Stimulated activated CD8-positive, alpha-beta memory T cell treated with anti-CD3 and anti-CD28 coated beads, Interleukin-7, amount 100 ng/mL, for 1 hour (primary cell): ENCODE data around the gene LYPD6.
"Not testable (repeated sequence)": the region's sequence is repeated elsewhere in the genome, so short reads cannot be mapped to it uniquely, and the experiment has no call there.

Source experiments
- DNase-seq, 2 donors: peaks; one replicate each; pipeline ENCODE4 v3.0.0-alpha.2; 2020; ENCODE audit warnings: low read depth in 2 of 2

Gene LYPD6

DNA sequence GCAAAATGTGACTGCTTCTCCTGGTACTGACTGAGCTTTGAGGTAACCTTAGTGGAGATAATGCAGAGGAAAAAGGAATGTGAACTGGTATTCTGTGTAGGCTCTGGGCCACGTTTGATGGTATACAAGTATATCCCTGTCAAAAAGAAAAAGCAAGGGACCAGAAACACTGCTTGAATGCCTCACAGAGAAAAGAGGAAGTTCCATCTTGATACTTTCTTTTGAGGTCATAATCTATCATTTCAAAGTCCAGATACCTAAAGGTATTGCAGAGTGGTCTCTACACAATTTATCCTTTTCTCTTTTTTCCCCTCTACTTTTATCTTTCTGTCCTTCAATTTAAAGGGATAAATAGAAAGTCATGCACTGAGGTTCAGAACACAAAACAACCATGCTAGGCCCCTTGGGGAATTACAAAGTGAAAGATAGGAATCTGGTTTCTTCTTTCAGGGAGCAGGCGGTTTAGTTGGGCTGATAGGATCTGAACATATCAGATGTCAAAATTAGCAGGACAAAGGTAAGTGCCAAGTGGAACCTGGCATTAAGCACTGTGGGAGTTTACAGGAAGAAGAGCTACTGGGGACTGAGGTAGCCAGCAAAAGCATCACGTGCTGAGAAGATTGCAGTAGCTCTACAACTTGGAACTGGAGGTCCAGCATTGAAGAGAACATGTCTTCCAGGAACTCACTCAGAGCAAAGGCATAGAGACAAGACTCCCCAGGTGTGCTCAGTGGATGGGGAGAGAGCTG is 121.2 kb downstream of the LYPD6 start:
- DNase-seq = no peak

DNA sequence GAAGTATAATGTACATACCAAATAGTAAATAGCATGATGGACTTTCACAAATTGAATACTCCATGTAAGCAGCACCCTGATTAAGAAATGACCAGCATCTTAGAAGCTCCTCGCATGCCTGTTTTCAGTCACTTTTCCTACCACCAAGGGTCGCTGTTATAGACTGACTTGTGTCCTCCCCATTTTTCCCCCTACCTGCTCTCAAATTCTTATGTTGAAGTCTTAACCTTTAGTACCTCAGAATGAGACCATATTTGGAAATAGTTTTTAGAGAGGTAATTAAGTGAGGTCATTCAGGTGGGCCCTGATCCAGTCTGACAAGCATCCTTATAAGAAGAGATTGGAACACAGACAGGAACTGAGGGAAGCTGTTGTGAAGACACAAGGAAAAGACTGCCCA is 125.9 kb downstream of the LYPD6 start:
- DNase-seq = no peak

DNA sequence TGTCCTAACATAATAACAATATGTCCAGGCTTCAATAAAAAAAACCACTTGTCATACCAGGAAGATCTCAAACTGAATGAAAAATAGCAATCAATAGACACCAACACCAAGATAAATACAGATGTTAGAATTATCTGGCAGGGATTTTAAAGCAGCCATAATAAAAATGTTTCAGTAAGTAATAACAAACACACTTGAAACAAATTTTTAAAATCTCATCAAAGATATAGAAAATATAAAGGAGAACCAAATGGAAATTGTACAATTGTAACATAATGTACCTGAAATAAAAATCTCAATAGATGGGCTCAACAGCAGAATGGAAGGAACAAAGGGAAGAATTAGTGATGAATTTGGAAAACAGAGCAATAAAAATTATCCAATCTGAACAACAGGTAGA is 128.1 kb downstream of the LYPD6 start:
- DNase-seq = no peak

DNA sequence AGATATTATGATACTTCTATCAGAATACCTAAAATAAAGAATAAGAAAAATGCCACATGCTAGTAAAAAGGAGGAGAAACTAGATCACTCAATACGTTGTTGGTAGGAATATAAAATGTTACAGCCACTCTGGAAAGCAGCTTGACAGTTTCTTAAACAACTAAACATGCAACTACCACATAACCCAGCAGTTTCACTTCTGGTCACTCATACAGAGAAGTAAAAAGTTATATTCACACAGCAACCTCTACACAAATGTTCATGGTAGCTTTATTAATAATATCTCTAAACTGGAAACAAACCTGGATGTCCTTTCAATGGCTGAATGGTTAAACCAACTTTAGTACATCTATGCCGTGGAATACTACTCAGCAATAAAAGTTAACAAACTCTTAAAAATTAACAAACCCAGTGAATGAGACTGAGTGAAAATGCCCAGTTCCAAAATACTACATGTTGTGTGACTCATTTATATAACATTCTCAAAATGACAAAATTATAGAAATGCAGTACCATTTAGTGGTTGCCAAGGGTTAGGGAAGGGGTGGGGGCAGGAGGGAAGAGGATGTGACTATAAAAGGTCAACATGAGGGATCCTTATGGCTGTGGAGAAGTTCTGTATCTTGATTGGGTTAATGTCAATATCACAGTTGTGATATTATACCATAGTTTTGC is 133.1 kb downstream of the LYPD6 start:
- no peak for DNase-seq

DNA sequence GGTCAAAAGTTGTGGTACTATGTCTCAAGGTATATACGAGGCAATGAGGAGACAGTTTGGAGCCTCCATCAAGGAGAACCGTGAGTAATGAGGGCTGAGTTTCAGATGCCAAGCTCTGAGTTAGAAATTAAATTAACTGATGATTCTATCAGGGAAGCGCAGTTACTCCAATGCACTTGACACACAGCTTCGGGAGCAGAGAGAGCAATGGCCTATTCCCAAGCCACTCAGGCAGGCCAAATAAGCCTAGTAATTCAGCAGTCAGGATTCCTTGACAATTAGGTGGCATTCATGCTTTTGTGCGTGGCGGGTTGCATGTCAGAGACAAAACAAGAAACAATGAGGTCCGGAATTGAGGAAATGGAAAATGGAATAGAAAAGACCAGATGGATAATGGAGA is 134.0 kb downstream of the LYPD6 start:
- no peak for DNase-seq

DNA sequence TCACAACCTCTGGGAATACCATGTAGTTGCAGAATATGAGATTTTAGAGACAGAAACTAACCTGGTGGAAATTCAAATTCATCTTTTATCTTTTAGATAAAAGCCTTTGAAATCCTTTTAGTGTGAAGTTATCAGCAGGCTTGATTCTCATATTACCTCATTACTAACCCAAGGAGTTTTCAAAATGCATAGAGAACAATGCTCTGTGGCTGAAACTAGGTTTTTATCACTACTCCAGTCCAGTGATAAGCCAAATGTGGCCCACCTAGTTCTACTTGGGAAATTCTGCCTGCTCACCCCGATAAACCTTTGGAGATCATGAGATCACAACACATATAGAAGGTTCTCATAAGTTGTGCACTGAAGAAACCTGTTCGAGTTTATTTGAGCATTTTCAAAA is 135.5 kb downstream of the LYPD6 start:
- no peak for DNase-seq

DNA sequence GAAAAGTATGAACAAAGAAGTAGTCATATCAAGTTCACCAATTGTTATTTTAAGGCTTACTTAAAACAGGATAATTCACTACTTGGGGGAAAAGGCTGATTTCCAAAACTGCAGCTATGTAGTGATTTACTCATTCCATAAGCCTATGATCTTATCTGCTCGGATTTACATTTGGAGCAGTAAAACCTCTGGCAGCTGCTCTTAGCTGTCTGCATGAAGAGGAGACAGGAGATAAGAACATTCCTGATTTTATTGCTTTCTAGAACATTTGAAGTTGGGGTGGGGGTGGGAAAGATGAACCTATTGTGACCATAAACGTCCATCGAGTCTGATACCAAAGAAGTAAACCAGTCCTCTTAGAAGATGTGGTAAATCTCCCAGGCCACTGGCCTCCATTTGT is 136.2 kb downstream of the LYPD6 start:
- no peak for DNase-seq

DNA sequence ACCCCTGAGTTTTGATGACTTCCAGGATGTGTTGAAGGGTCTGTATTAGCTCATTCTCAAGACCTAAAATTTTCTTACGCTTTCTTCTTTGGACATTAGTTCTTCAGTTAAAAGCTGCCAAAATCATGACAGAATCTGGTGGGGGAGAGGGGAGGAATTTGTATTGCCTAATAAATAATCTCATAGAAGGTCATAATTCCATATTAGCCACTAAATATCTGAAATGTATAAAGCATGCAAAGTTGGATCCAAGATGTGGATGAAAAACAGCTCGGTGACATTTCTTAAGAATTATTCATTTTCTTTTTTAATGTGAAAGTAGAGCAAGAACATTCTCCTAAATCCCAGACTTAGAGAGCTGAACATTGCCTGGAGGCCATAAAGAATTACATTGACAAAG is 137.0 kb downstream of the LYPD6 start:
- no peak for DNase-seq

DNA sequence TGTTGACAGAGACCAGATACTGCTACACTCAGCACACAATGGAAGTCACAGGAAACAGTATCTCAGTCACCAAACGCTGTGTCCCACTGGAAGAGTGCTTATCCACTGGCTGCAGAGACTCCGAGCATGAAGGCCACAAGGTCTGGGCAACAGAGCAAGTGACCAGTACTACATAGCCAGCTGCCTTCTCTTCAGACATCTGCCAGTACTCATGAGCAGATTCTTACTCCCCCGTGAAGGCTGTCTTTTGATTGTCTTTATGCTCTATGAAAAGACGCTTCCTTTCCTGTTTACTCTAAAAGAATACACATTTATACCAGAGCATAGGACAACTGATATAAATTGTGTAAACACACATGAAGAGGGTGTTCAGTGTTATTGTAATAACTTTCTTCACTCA is 138.2 kb downstream of the LYPD6 start:
- DNase-seq = no peak

DNA sequence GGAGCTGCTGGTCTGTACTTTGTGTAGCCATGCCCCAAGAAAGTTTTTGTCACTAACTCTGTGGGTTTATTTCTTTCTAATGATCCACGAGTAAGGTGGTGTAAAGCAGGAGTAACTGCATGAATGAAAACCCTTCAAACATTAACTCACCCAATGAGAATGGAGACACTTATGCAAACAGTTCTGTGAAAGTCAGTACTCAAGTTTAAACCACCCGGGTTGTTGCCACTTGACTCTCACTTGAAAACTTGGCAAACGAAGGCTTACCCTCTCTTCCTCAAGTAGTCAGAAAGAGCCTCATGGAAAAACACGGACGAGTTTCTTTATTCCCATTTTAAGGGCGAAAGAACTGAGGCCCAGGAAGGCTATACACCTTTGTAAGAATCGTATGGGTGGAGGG is 139.7 kb downstream of the LYPD6 start:
- no peak for DNase-seq

DNA sequence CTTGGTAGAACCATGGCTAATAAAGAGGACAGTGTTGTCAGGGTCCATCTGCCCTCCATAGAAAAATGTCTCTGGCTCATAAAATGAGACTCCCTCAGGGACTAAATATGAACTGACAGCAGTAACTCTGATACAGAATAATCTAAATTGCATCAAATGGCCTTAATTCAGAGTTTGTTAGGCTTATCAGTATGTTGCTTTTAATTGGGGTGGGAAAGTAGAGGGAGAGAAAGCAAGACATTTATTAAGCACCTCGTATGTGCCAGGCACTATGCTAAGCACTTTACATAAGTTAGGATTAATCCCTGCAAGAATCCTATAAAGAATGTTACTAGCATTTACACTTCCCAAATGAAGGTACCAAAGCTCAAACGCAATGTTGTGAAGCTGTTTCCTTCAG is 142.0 kb downstream of the LYPD6 start:
- DNase-seq = no peak

DNA sequence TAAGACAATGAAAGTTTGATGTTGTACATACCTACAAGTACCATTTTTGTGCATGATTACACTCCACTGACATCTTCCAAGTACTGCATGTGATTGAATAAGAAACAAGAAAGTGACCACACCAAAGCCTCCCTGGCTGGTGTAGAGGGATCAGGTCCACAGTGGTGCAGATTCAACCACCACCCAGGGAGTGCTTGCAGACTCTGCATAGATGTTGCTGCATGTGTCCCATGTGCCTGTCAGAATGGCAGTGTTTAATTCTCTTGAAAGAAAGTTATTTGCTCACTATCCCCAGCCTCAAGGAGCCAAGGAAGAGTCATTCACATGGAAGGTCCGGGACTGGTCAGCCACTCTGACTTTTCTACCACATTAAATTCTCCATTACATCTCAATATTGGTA is 142.7 kb downstream of the LYPD6 start:
- DNase-seq = no peak

DNA sequence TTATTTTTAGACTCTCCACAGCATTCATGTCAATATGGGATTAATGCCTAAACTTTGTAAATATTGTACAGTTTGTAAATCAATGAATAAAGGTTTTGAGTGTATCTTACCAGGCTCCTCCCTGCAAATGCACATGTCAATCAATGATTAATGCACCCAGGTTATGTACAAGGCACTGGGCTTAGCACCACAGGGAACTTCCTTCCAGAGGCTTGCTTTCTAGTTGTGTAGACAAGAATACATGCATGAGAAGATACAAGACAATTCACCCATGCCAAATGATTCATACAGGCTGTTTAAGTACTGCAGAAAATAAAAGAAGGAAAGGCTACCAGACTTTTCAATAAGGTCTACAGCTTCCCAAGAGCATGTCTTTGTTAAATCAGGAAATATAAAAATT is 143.1 kb downstream of the LYPD6 start:
- DNase-seq = no peak

DNA sequence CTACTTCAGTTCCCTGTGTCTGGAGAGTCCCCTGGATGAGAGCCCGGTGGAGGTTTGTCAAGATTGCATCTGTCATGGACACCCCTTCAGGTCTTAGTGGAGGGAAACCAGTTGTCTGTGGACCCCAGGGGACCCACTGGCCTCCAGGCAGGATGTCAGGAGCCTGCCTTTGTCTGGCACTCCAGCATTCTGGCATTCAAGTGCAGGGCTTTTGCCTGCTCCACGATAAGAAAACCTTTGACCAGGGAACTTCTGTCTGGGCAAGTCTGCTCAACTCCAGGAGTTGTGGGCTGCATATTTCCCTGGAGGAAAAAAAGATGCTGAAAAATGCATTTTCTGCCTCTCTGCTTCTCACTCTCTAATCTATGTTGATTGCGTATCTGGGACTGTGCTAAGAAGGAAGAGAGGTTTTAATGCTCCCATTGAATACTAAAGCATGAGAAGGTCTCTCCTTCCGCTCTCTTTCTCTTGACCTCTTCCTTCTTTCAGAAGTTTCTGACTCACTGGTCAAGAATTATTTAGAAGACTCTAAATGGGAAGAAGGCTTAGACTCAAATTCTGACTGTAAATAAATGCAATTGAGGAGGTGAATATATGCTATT is 152.7 kb downstream of the LYPD6 start:
- no peak for DNase-seq

DNA sequence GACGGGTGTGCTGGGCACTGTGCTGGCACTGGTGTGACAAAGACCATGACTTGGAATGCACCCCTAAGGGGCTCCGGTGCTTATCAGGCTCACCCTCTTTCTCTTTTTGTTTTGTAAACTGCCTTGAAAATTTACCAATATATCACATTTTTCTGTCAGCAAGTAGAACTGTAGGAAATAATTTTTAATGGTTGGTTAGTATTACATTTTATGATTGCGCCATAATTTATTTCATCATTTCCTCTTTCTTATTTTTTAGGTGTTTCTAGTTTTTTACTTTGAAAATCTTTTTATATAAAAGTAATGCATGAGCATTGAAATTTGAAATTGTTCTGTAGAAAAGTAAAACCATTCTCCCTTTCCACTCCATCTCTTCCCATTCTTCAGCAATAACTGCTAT is 156.3 kb downstream of the LYPD6 start:
- no peak for DNase-seq

DNA sequence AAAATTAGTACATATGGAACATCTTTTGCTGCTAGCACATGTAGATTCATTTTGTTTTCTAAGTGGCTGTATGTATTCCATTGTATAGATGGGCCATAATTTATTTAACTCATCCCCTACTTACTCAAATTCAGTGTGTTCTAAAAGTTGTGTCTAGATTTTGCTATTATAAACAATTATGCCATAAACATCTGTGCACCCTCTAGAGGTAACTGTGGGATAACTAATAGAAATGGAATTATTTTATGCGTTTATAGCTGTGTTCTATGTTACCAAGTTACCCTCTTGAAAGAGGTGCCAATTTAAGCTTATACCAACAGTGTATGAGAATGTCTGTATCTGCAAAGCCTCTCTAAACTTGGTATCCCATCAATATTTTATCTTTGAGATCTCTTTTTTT is 156.8 kb downstream of the LYPD6 start:
- DNase-seq = no peak

DNA sequence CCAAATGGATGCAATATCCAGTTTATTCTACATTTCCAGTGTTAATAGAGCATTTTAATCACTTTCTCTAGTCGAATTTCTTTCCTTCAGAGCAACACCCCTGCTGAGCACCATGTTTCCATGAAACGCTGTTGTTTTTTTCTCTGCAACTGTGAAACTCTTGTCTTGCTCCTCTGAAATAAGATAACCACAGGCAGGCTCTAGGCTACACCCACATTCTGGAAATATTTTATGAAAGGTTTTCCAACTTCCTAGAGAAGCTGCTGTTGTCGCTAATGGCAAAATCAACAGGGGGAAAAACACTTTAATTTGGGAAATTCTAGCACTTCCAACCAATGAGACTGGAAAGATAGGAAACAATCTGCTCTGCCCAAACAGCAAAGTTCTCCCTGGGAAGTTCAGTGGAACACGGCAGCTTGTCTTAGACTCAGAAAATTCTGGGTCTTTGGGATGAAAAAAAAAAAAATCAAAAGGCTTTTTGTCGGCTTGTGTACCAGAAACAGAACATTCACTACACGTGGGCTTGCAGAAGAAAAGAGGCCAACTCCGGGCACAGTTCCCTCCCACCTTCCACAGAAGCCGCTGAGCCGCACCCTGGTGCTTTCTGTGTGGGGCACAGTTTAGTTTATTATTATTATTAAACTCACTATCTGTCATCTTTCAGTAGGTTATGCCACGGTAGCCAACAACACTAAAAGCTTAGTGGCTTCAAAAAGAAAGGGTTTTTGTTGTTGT is 158.5 kb downstream of the LYPD6 start:
- DNase-seq = no peak

DNA sequence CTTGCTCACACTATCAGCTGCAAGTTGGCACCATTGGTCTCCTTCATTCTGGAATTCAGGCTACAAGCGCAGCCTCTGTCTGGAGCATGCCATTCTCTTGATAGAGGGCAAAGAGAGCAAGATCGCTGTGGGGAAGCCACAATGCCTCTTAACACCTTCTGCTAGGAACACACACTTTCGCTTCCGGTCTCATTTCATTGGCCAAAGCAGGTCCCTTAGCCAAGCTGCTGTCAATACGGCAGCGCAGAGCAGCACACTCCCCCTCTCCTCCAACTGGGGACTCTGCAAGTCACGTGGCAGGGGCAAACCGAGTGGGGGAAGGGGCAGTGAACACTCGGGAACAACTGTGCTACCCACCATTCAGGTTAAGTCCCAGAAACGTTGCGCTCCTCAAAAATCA is 159.1 kb downstream of the LYPD6 start:
- DNase-seq = no peak

DNA sequence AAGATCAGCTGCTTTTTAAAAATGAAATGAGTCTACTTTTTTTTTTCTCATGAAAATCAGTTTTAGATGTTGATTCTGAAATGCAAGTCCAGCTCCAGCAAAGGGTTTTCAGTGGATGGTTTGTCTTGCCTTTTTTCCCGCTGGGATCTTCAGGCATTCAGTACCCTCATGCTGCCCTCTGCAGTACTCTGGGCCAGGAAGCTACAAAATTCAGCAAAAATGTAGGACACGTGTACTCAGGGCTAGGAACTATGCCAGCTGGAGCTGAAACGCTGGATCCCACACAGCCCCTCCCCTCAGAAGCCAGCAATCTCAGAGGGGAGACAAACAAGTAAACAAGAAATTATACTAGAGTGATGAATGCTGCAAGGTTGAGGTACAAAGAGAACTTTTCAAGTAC is 159.9 kb downstream of the LYPD6 start:
- DNase-seq = no peak

DNA sequence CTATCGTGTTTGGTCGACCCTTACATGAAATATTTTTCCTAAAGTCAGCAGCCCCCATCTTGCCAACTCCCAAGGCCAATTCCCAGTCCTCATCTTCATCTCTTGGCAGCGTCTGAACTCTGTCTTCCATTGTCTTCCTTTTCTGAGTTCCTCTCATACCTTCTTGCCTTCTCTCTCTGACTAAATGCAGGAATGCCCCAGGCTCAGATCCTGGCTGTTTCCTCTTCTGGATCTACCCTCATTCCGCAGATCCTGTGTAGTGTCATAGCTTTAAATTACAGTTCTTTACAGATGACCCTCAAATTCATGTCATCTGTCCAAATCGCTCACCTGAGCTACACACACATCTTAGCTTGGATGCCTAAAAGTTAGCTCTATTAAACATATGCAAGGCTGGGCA is 162.5 kb downstream of the LYPD6 start:
- no peak for DNase-seq

DNA sequence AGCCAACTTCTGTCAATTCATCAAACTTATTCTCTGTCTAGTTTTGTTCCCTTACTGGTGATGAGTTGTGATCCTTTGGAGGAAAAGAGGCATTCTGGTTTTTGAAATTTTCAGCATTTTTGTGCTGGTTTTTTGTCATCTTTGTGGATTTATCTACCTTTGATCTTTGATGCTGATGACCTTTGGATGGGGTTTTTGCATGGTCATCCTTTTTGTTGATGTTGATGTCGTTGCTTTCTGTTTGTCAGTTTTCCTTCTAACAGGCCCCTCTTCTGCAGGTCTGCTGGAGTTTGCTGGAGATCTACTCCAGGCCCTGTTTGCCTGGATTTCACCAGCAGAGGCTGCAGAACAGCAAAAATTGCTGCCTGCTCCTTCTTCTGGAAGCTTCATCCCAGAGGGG is 168.8 kb downstream of the LYPD6 start:
- DNase-seq = not testable (repeated sequence)

DNA sequence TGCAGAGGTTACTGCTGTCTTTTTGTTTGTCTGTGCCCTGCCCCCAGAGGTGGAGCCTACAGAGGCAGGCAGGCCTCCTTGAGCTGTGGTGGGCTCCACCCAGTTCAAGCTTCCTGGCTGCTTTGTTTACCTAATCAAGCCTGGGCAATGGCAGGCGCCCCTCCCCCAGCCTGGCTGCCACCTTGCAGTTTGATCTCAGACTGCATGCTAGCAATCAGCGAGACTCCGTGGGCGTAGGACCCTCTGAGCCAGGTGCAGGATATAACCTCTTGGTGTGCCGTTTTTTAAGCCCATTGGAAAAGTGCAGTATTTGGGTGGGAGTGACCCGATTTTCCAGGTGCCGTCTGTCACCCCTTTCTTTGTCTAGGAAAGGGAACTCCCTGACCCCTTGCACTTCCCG is 176.4 kb downstream of the LYPD6 start:
- DNase-seq = not testable (repeated sequence)

DNA sequence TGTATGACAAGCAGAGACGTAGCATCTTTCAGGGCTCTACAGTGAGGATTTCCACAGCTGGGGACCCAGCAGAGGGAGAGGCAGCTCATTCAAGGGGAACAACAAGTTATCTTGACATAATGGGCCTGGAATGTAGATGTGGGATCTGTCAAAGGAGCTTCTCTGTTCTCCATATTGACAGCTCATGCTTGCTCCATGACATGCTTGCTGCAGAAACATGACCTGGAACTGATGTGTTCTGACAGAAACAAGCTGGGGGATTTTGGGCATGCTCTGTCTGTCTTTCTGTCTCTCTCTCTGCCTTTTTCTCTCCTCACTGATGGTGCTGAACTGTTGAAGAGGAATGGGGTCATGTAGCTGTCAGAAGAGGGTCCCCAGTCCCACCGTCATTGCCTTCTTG is 177.6 kb downstream of the LYPD6 start:
- DNase-seq = no peak
